Activated CD8-positive, alpha-beta memory T cell treated with anti-CD3 and anti-CD28 coated beads, Interleukin-2, amount 10 ng/mL, durations not matched to agents 7 days and 5 days (primary cell): ENCODE data around the gene MRM3. TPM values are rescaled to one million over a fixed set of nuclear protein-coding genes. Genes with fewer than 3 reads are reported as not detected.
A peak's percentile ranks its signal among the peaks of the same experiment; 100 is the strongest.
"Not testable (repeated sequence)": the region's sequence is repeated elsewhere in the genome, so short reads cannot be mapped to it uniquely, and the experiment has no call there.

ENCODE experiments used
- ATAC-seq: fragments of 150-1000 bp; cut with Tn5 transposase; one replicate; pipeline ENCODE4 v1.10.0; 2021; ENCODE audit warnings: moderate library complexity
- CTCF ChIA-PET: fragments of 350-600 bp; sonication (Branson Sonifier 250); formaldehyde crosslinking; loops from one replicate; lab custom pipeline; 2021; ENCODE audit warnings: antibody characterized with exemption; lab: Charles Lee
- DNase-seq: peaks from one replicate; pipeline ENCODE4 v3.0.0-alpha.2; 2020
- H3K27ac Mint-ChIP-seq: one replicate; pipeline ENCODE4 v1.8.0; 2021; ENCODE audit warnings: mild to moderate bottlenecking, mixed read lengths
- H3K27me3 Mint-ChIP-seq: one replicate; pipeline ENCODE4 v1.8.0; 2021; ENCODE audit warnings: mixed read lengths
- H3K36me3 Mint-ChIP-seq: one replicate; pipeline ENCODE4 v1.8.0; 2021; ENCODE audit warnings: mild to moderate bottlenecking, mixed read lengths
- H3K4me1 Mint-ChIP-seq: one replicate; pipeline ENCODE4 v1.8.0; 2021; ENCODE audit warnings: mixed read lengths
- H3K4me3 Mint-ChIP-seq: one replicate; pipeline ENCODE4 v1.8.0; 2021; ENCODE audit warnings: mild to moderate bottlenecking, moderate library complexity, mixed read lengths
- H3K9me3 Mint-ChIP-seq: one replicate; pipeline ENCODE4 v1.8.0; 2022; ENCODE audit warnings: low read depth, mixed read lengths
- total RNA-seq, 2 experiments: library from RNA; stranded (reverse); gene quantifications; one replicate each; pipeline ENCODE4 v1.2.3, GENCODE V29; 2021

Gene MRM3
- total RNA-seq, 2 experiments from 2014 or later: 21.7 to 26.5 TPM

DNA sequence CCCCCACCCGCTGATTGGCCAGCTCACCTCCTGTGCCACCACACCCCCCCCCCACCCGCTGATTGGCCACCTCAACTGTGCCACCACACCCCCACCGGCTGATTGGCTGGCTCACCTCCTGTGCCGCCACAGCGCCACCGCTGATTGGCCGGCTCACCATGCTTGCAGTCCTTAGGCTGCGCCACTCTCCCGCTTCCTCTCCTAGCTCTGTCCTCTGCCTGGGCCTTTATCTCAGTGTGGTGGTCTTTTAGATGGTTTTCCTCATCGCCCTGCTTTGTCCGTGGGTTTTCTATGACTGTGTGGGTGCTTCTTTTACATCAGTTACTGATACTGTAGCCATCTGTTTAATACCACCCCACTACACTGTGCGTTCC, 8.7 kb downstream of the MRM3 start:
- H3K4me1 Mint-ChIP-seq, H3K4me3 Mint-ChIP-seq, DNase-seq, CTCF ChIA-PET, ATAC-seq, H3K9me3 Mint-ChIP-seq, H3K27me3 Mint-ChIP-seq: not testable (repeated sequence)
- Mint-ChIP-seq H3K36me3 (peaks cover 29% of the 10 kb centered on the region), H3K27ac (peak overlapping the region; percentile 24)

DNA sequence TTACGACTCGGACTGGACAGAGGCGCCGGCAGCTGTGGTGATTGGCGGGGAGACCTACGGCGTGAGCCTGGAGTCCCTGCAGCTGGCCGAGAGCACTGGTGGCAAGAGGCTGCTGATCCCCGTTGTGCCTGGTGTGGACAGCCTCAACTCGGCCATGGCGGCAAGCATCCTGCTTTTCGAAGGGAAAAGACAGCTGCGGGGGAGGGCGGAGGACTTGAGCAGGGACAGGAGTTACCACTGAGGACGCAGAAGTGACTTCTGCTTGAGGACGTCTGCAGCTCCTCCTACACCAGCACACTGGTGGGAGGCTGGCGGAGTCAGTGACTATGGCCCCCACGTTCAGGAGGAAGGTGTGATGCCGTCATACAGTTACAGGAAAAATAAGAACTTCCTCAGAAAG, 9.7 kb downstream of the MRM3 start:
- no peak for ATAC-seq
- Mint-ChIP-seq H3K36me3 (peaks cover 27% of the 10 kb centered on the region), H3K27ac (no peak overlapping the region), H3K4me3 (no peak overlapping the region), H3K9me3 (no peaks in the 10 kb centered on the region), H3K4me1 (peaks cover 6% of the 10 kb centered on the region), H3K27me3 (no peaks in the 10 kb centered on the region)
- CTCF ChIA-PET: interaction anchor here (0.8 to 1.4 kb wide), 3 partner anchors 9 to 189 kb away, joined by 3 to 7 read pairs (median 3); no protein-coding TSS in a partner anchor
- no peak for DNase-seq

GRCh38 chr17:792277-792676, 10.1 kb downstream of the MRM3 start:
- no peak overlapping the region for H3K27ac Mint-ChIP-seq
- no peaks in the 10 kb centered on the region for H3K27me3 Mint-ChIP-seq
- H3K4me1 Mint-ChIP-seq: peaks cover 6% of the 10 kb centered on the region
- H3K4me3 Mint-ChIP-seq: no peak overlapping the region
- ATAC-seq (no peak), DNase-seq (no peak)
- peaks cover 25% of the 10 kb centered on the region for H3K36me3 Mint-ChIP-seq
- CTCF ChIA-PET: interaction anchor here (0.8 to 1.4 kb wide), 3 partner anchors 9 to 189 kb away, joined by 3 to 7 read pairs (median 3); no protein-coding TSS in a partner anchor
- H3K9me3 Mint-ChIP-seq: no peaks in the 10 kb centered on the region

DNA sequence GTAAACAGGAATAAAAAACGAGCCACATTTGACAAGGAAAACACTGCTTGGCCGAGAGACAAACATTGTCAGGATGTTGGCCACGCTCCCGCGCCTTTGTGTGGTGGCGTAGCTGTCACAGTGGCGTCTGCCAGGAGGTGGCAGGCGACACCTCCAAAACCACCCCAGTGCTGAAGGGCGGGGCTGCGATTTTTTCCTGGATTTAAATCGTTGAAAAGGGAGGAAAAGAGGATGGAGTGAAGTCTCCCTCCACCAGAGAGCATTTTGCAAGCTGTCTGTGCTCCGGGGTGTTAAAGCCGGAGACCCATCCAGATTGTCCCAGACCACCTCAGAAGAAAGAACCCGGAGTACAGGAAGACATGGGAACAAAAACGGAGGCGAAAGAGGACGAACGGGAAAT, 12.7 kb downstream of the MRM3 start:
- no peaks in the 10 kb centered on the region for H3K9me3 Mint-ChIP-seq
- H3K36me3 Mint-ChIP-seq: peaks cover 18% of the 10 kb centered on the region
- peak; percentile 54 for DNase-seq
- H3K4me1 Mint-ChIP-seq: peaks cover 6% of the 10 kb centered on the region
- ATAC-seq: peak; percentile 82
- no peak overlapping the region for H3K27ac Mint-ChIP-seq
- no peak overlapping the region for H3K4me3 Mint-ChIP-seq
- H3K27me3 Mint-ChIP-seq: no peaks in the 10 kb centered on the region
- CTCF ChIA-PET: interaction anchor here (1.0 to 5.2 kb wide), 8 partner anchors 13 to 261 kb away, joined by 3 to 56 read pairs (median 4); partner anchors contain the start of genes GLOD4, MRM3, NXN and TIMM22

- no peak for DNase-seq
- peaks cover 15% of the 10 kb centered on the region for H3K36me3 Mint-ChIP-seq
- H3K27me3 Mint-ChIP-seq: no peaks in the 10 kb centered on the region
- CTCF ChIA-PET: interaction anchor here (1.0 to 5.2 kb wide), 8 partner anchors 13 to 261 kb away, joined by 3 to 56 read pairs (median 4); partner anchors contain the start of genes GLOD4, MRM3, NXN and TIMM22
- H3K9me3 Mint-ChIP-seq: no peaks in the 10 kb centered on the region
- peaks cover 6% of the 10 kb centered on the region for H3K4me1 Mint-ChIP-seq
- no peak overlapping the region for H3K4me3 Mint-ChIP-seq
- ATAC-seq: no peak
- H3K27ac Mint-ChIP-seq: no peak overlapping the region
Observed at GRCh38 chr17:795276-795675, 13.1 kb downstream of the MRM3 start.

DNA sequence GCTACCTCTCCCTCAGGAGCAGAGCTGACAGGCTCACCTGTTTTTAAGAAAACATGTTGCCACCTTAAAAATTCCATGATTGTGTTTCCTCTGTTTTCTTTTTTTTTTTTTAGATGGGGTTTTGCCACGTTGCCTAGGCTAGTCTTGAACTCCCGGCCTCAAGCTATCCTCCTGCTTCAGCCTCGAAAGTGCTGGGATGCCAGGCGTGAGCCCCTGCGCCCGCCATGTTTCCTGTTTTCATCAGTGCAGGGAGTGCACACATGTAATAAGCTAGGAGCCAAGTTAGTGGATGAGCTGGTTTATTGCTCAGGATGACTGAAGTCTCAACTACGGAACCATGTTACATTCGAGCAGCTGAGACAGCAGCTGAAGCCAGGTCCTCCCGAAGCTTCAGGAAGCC, 13.6 kb downstream of the MRM3 start:
- no peak overlapping the region for H3K4me3 Mint-ChIP-seq
- ATAC-seq (no peak), DNase-seq (no peak)
- H3K27me3 Mint-ChIP-seq: no peaks in the 10 kb centered on the region
- H3K27ac Mint-ChIP-seq: no peak overlapping the region
- no peaks in the 10 kb centered on the region for H3K9me3 Mint-ChIP-seq
- H3K36me3 Mint-ChIP-seq: peaks cover 15% of the 10 kb centered on the region
- CTCF ChIA-PET: interaction anchor here (1.4 to 5.2 kb wide), 7 partner anchors 81 to 260 kb away, joined by 3 to 56 read pairs (median 4); partner anchors contain the start of genes NXN and TIMM22
- peaks cover 6% of the 10 kb centered on the region for H3K4me1 Mint-ChIP-seq

DNA sequence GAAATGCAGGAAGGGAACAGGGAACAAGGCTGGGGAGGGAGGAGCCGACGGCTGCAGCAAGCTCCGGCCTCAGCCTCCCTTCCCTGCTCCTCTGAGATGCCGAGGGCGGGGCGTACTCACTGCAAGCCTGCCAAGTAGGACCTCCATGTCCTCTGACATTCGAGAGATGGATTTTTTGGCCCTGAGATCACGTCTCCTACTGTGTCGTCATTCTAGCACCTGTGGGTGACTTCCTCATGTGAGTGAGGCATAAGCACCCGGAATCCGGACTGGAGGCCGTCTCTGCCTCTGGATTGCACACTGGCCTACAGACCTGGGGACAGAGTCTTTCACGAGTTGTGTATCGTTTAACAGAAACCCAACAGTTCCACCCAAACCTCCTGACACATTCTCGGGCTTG, 14.5 kb downstream of the MRM3 start:
- DNase-seq: no peak
- H3K9me3 Mint-ChIP-seq: no peaks in the 10 kb centered on the region
- no peaks in the 10 kb centered on the region for H3K27me3 Mint-ChIP-seq
- H3K27ac Mint-ChIP-seq: no peak overlapping the region
- CTCF ChIA-PET: interaction anchor here (3.2 to 5.2 kb wide), 2 partner anchors 184 to 202 kb away, joined by 42 to 56 read pairs; partner anchors contain the start of genes NXN and TIMM22
- no peak overlapping the region for H3K4me3 Mint-ChIP-seq
- no peak for ATAC-seq
- H3K36me3 Mint-ChIP-seq: peaks cover 7% of the 10 kb centered on the region
- peaks cover 6% of the 10 kb centered on the region for H3K4me1 Mint-ChIP-seq

GRCh38 chr17:797236-797840, 15.2 kb downstream of the MRM3 start:
- no peaks in the 10 kb centered on the region for H3K27me3 Mint-ChIP-seq
- ATAC-seq (no peak), DNase-seq (no peak)
- CTCF ChIA-PET: interaction anchor here (1.0 to 5.2 kb wide), 3 partner anchors 55 to 199 kb away, joined by 3 to 56 read pairs (median 3); partner anchors contain the start of genes NXN and TIMM22
- H3K4me1 Mint-ChIP-seq: peaks cover 6% of the 10 kb centered on the region
- no peaks in the 10 kb centered on the region for H3K9me3 Mint-ChIP-seq
- H3K27ac Mint-ChIP-seq: no peak overlapping the region
- H3K4me3 Mint-ChIP-seq: no peak overlapping the region
- H3K36me3 Mint-ChIP-seq: peaks cover 5% of the 10 kb centered on the region

DNA sequence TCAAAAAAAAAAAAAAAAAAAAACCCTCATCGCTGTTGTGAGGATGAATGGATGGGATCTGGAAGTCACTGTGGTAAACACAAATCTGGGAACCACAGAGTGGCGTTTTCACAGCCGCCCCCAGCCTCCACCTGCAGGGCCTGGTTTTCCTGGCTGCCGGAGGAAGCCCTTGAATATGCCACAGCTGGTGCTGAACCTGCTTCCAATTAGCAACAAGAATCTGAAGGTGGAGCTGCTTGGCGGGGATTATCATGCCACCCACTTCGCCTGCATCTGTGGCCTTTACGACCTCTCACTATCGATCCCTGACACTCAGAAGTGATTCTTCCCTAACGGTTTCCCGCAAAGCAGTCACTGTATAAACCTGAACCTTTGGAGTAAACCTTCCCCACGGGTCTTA, 16.1 kb downstream of the MRM3 start:
- no peaks in the 10 kb centered on the region for H3K27me3 Mint-ChIP-seq
- no peak for DNase-seq
- H3K9me3 Mint-ChIP-seq: no peaks in the 10 kb centered on the region
- CTCF ChIA-PET: interaction anchor here (0.8 to 1.1 kb wide), 3 partner anchors 54 to 198 kb away, joined by 3 to 5 read pairs (median 3); partner anchors contain the start of gene TIMM22
- H3K27ac Mint-ChIP-seq: no peak overlapping the region
- ATAC-seq: no peak
- H3K36me3 Mint-ChIP-seq: no peaks in the 10 kb centered on the region
- peaks cover 6% of the 10 kb centered on the region for H3K4me1 Mint-ChIP-seq
- no peak overlapping the region for H3K4me3 Mint-ChIP-seq

- Mint-ChIP-seq H3K4me1 (peaks cover 6% of the 10 kb centered on the region), H3K9me3 (no peaks in the 10 kb centered on the region), H3K4me3 (no peak overlapping the region), H3K36me3 (no peaks in the 10 kb centered on the region), H3K27me3 (no peaks in the 10 kb centered on the region), H3K27ac (no peak overlapping the region)
- CTCF ChIA-PET: interaction anchor here (1.1 kb wide), 1 partner anchor 197 kb away, joined by 5 read pairs; the partner anchor contains the start of gene TIMM22
- ATAC-seq (no peak), DNase-seq (no peak)
Observed at GRCh38 chr17:799261-799660, 17.1 kb downstream of the MRM3 start.

- no peaks in the 10 kb centered on the region for H3K9me3 Mint-ChIP-seq
- no peak for DNase-seq
- CTCF ChIA-PET: interaction anchor here (1.4 kb wide), 1 partner anchor 180 kb away, joined by 5 read pairs; no protein-coding TSS in a partner anchor
Observed at GRCh38 chr17:800446-801242, 18.5 kb downstream of the MRM3 start.

GRCh38 chr17:801660-802059, 19.5 kb downstream of the MRM3 start:
- DNase-seq (no peak), ATAC-seq (no peak)
- Mint-ChIP-seq H3K27ac (no peak overlapping the region), H3K4me3 (no peak overlapping the region), H3K9me3 (no peaks in the 10 kb centered on the region), H3K4me1 (no peaks in the 10 kb centered on the region), H3K36me3 (no peaks in the 10 kb centered on the region), H3K27me3 (no peaks in the 10 kb centered on the region)
- CTCF ChIA-PET: interaction anchor here (1.4 kb wide), 1 partner anchor 179 kb away, joined by 5 read pairs; no protein-coding TSS in a partner anchor

More at GRCh38 chr17:800446-801242, 18.5 kb downstream of the MRM3 start:
- Mint-ChIP-seq H3K27me3 (no peaks in the 10 kb centered on the region), H3K36me3 (no peaks in the 10 kb centered on the region), H3K4me3 (no peak overlapping the region), H3K4me1 (no peaks in the 10 kb centered on the region), H3K27ac (no peak overlapping the region)
- ATAC-seq: no peak

DNA sequence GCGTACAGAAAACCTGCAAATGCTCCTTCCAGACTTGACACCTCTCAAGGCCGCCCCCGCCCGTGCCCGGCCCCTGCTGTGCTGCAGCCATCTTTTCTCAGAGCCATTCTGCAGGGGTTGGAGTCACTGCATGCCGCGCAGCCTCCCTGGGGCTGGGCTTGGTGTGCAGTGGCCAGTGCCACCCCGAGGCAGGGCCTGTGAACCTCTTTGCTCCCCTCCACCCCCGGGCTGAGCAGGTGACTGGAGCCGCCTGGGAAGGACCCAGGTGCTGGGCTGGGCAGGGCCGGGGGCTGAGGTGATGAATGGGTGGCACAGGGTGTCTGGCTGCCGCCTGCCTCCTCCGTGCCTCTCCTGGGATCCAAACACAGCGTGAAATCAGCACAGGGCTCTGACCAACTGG, 20.3 kb downstream of the MRM3 start:
- no peak for ATAC-seq
- H3K4me3 Mint-ChIP-seq: no peak overlapping the region
- CTCF ChIA-PET: no interaction called here
- no peak for DNase-seq
- no peaks in the 10 kb centered on the region for H3K36me3 Mint-ChIP-seq
- H3K27me3 Mint-ChIP-seq: no peaks in the 10 kb centered on the region
- H3K4me1 Mint-ChIP-seq: no peaks in the 10 kb centered on the region
- no peak overlapping the region for H3K27ac Mint-ChIP-seq
- no peaks in the 10 kb centered on the region for H3K9me3 Mint-ChIP-seq
